WTC11 (cell line): ENCODE measurements around the gene CGB5.

Experiments used
- GABPB1 ChIP-seq: sonication (generic); formaldehyde crosslinking; IDR thresholded peaks from 2 replicates; pipeline ENCODE4 v1.8.1; 2023; ENCODE audit warnings: mild to moderate bottlenecking, missing genetic modification reagents
- IRF2 ChIP-seq: sonication (generic); formaldehyde crosslinking; IDR thresholded peaks from 2 replicates; pipeline ENCODE4 v1.8.0; 2022; ENCODE audit warnings: low read depth, missing genetic modification reagents, borderline replicate concordance

DNA sequence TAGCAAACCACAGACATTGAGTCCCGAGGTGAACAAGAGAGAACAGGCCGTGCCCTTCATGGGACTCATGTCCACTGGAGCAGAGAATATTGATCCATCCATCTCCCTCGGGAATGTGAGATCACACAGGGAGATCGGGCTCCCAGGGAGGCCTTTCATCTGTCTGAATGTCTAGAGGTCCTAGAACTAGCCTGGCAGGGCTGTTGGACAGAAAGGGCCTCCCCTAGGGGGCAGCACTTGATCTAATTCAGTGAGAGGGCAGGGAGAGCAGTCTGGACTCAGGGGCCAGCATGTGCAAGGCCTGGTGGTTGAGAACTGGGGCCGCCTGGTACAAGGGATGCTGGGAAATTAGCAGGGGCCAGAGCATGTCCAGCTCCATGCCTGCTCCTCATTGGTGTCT is 45.7 kb upstream of the CGB5 start:
- TF ChIP-seq IRF2 (CRISPR knock-in tag) = no peak
- TF ChIP-seq GABPB1 (CRISPR knock-in tag) = no peak
